Stimulated activated CD4-positive, alpha-beta T cell treated with anti-CD3 and anti-CD28 coated beads, TNF-alpha, amount 100 ng/mL, for 1 hour (primary cell): ENCODE results near the gene PLA2R1.
"Not testable (repeated sequence)": the region's sequence is repeated elsewhere in the genome, so short reads cannot be mapped to it uniquely, and the experiment has no call there.

Source experiments
- DNase-seq, 3 donors: peaks; one replicate each; pipeline ENCODE4 v3.0.0-alpha.2; 2020; ENCODE audit warnings: low read depth in 3 of 3, low spot score in 1 of 3

The PLA2R1 gene

DNA sequence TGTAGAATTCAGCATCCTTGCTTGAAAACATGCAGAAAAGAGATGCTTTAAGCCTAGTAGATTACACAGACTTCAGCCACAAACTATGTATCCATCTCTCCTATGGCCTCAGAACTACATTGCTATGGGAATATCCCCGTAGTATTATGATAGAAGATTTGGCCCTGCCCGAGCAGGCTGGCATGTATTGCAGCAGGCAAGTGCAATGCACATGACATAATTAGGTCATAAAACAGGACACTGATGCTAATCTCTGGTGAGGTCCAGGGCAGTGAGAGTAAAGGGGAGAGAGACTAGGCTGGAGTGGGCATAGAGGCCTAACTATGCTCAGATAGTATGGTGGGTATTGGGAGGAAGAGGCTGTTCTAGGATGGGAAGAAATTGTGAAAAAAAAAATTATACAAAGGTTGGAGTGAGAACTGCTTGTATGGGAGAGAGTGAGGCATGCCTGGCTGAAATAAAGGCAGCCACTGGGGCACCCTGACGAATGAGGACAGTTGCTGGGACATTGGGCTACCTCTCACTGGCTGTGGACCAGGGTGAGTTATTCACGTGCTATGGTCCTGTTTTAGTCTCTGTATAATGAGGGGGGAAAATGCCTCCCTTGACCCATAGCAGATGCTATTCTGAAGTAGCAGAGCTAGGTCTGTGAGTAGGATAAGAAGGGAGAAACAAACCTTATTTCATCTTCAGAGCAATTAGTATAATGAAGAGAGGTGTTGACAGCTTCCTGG lies 1.6 kb upstream of the PLA2R1 start:
- no peak for DNase-seq

DNA sequence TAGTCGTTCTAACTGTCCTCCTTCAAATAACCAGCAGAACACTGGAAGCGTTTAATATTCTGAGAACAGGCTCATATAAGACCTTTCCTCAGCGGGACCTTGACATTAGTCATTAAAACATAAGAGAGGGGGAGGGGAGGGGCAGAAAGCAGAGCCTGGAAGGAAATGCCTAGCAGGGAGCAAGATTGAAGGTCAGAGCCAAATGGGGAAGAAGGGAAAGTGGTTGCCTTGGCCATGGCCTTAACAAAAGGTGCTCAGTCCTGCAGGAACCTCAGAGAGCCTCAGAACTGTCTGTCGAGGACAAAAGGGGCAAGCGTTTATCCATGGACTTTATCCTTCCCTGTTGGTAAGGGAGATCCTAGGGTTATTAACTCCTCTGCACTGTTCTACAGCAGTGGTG lies 856 bp upstream of the PLA2R1 start:
- no peak for DNase-seq

DNA sequence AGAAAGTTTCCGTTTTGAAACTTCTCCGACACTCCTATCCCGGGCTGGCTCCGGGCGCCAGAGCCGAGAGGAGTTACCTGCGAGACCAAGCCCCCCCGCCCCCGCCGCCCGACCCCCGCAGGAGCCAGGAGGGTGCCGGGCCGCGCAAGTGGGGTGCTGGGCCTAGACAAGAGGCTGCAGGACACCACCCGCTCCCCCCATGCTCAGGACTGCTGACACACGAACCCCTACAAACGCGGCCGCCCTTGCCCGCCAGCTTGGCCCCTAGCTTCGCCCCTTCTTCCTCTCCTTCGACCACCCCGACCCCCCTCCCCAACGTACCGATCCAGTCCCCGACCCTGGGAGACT lies 497 bp downstream of the PLA2R1 start:
- no peak for DNase-seq

DNA sequence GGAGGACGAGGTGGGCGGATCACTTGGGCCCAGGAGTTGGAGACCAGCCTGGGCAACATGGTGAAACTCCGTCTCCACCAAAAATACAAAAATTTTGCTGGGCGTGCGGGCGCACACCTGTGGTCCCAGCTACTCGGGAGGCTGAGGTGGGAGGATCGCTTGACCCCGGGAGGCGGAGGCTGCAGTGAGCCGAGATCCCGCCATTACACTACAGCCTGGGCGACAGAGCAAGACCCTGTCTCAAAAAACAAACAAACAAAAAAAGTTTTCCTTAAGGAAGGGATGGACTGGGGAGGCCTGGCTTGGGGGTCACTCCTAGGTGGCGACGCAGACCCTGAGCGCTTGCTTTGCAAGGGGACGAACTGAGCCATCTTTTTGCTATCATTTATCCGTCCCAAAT lies 882 bp downstream of the PLA2R1 start:
- DNase-seq = no peak

DNA sequence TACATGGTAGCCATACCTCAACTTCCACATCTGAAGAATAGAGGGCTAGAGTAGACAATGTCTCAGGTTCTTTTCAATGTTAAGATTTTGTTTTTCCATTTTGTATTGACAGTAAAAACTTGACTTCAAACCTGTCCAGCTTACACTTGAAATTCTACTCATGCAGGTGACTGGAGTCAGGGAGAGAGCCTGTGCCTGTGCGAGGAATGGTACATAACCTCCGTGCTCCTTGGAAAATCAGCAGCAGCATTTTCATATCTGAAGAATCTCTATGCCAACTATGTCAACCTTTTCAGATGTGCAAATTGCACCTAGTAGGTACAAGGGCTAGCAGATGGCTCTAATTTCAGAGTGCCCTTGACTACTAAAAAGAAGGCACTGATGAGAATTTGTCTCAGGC lies 2.1 kb downstream of the PLA2R1 start:
- DNase-seq = no peak

DNA sequence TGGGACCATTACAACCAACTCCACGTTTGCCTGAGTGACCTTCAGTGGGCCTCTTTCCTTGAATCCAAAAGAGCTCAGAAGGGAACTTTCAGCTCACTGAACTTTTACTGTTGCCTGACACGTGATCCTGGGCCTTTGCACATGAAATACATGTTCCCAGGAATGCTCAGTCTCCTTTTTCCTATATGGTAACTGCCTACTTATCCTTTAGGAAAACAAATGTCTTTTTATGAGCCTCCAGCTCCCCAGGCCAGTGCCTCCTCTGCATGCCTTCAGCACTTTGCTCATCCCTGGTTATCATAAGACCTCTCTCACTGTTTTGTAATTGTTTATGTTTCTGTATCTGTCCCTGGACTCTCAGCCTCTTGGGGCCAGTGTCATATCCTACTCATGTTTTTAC lies 5.1 kb downstream of the PLA2R1 start:
- no peak for DNase-seq

DNA sequence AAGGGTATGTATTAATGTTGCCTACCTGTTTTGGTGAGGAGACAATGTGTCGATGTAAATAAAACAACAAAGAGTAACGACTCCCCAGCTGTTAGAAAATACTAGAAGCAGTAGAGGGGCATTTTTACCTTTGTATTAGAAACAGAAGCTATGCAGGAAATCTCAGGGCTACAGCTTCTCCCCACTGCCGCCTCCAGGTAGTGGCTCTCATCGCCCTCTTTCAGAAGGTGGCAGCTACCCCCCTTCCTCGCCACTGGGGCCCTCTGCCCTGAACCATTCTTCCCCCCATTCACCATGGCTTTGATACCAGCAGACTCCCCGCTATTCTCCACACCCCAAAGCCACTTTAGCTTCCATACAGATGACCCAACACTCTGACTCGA lies 6.7 kb downstream of the PLA2R1 start:
- no peak for DNase-seq

DNA sequence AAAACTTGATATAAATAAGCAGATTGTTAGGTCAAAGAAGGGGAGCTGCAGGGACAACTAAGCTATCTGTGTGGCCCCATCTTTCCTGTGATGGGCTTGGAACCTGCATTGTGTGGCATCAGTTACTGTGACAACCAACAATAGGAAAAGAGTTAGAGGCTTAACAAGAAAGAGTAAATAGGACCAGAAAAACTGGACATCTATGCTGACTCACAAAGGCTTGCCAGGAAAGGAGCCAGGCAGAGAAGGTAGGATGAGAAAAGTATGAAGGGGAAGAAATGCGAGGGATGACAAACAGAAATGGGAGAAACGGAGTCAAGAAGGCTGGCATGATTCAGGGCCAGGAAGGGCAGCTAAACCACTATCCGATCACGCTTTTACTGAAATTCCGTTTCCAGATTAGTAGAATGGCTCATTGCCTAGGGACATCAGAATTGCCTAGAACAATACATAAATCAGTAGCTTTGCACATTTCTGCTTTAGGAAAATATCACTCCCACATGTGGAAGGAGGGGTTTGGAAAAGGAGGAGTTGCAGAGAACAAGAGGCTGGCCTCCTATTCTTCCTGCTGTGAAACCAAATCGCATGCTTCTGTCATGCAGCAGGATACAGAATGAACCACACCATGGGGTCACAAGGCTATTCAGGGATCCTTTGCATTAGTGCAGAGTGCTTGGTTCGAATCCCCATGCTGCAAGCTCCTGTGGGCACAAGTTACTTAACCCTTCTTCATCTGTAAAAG lies 7.3 kb downstream of the PLA2R1 start:
- DNase-seq = no peak

DNA sequence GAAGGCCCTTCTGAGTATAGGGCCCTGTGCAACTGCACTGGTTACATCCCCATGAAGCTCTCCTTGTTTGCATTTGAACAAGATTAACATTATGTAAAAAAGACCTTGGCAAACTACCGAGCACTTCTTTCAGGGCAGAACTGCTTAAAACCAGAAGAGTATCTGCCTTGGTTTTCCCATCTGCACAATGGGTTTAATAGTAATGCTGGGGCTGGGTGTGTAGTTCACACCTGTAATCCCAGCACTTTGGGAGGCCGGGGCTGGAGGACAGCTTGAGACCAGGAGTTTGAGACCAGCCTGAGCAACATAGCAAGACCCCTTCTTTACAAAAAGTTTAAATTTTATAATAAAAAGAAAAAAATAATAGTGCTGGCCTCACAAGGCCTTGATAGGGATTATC lies 8.5 kb downstream of the PLA2R1 start:
- no peak for DNase-seq

DNA sequence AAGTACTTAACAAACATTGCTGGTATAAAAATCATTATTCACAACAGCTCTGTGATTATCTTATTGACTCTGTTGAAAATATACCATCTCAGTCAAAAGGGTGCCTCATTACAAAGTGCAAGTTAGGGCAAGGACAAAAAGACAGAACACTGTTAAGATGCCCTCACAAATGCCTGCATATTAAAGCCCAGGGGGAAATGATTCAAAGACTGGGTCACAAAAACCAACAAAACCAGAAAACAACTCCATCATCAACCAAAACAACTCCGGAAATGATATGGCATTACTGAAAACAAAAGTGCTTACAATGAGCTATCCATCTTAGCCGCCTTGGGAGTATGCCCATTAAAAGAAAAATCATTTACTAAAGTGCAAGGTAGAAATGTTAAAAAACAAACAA lies 9.9 kb downstream of the PLA2R1 start:
- no peak for DNase-seq

DNA sequence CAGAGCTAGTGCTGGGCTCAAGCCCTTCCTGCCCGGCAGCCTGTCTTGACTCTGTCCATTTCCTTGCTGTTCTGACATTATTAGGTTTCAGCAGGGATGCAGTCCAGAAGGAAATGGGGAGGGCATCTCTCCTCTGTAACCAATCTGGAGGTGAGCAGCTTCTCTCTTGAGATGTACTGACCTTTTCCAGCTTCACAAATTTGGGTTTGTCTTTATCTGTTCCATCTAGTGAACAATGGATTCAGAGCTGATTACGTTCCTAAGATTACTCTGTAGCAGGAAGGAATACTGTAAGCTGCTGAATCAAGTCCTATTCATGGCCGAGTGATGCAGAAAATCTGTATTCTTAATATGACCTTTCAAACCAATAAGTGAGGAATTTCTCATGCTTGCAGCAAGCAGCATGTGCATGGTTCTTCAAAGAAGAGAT lies 11.0 kb downstream of the PLA2R1 start:
- no peak for DNase-seq

DNA sequence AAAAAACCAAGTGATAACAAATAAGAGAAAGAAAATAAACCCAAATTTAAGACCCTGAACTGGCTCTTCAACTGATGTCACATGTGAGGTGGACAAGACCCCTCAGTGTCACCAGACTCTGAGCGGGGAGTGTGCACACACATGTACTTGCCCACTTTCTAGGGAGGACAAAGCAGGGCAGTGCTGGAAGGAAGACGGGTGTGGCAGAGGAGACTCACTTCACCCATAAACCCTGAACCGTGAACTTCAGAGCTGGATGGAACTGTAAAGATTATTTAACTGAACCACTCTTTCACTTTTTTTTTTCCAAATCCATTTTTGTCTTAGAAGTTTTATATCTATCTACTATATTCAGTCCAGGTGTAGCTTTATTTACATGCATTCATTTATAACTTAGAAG lies 12.3 kb downstream of the PLA2R1 start:
- no peak for DNase-seq

DNA sequence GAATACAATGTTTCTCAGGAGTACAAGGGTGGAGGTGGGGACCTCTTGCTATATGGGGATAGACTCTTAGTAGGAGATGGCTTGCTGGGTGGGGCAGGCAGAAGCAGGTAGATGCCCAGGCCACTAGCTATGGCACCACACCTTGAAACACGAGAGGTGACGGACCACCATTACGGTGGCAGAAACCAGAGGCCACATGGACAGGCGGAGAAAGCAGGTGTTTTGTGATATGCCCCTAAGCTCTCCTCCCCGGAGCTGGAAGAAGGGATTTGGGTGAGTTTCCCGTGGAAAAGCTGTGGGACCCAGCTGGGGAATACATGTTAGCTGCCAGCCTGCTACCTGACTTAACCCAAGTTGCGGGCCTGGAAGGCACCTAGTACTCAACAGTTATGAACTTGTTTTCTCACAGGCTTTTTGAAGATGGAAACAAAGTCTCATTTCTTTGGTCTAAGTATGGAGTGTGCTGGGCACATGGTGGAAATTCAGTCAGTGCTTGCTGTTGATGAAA lies 16.7 kb downstream of the PLA2R1 start:
- DNase-seq = no peak

DNA sequence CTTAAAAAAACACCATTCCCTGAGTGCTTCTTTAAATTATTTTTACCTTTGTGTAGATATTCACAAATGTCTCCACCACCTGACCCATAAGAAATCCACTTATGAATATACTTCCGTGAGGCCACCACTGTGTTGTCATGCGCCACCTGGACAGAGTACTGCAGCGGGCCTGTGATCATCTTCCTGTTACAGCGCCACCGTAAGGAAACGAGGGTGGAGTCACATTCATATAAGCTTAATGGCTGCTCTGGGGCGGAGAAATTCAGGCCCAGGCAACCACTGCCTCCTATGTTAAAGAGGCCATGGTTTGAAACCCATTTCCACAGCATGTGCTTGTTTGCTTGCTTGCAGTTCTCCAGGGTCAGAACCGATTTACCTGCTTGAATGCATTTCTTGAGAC lies 17.7 kb downstream of the PLA2R1 start:
- no peak for DNase-seq

DNA sequence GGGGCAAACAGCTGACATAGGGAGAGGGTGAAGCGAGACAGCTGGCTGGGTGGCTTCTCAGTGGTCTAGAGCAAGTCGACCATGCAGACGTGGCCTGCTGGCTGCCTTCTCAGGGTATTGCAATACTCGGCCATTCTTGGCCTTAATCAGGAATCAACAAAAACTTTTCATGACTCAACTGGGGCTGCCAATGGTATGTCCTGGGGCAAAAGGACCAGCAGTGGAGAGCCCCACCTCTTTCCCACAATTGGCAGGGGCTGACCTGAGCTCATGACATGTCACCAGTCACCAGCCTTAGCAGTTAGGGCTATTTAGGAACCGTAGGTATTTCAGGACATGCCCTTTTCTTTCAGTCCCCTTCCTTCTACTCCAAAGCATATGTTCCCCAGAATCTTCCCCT lies 19.1 kb downstream of the PLA2R1 start:
- no peak for DNase-seq

DNA sequence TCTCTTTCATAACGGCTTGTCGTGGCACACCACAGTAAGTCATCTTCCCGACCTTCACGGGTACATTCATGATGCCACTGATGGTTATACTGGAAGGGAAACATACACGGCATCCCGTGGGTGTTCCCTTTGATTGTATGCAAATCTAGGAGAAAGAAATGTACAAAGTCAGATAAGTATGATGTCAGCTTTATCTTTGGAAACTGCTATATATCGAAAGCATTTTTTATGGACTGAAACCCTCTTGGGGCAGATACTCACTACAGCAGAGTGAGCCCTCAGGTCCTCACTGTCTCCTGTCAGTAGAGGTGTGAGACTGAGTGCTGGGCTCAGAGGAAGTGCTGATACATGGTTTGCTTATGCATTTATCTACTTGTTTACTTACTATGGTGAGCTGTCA lies 20.4 kb downstream of the PLA2R1 start:
- no peak for DNase-seq

DNA sequence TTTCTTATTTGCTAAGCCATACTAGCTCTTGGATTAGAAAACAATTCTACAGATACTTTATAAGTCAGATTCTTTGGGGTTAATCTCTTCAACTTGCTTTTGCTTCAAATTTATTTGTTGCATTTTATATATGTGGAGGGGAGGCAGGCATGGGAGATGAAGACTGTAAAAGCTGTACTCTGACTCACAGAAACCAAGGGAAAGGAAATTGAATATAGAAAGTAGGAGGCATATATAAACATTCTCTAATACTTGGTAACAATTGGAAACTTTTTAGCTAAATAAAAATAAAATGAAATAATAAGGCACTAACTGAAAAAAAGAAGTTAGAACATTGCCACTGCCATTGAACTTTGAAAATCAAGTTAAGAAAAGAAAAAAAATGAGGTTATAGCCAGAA lies 21.3 kb downstream of the PLA2R1 start:
- no peak for DNase-seq

DNA sequence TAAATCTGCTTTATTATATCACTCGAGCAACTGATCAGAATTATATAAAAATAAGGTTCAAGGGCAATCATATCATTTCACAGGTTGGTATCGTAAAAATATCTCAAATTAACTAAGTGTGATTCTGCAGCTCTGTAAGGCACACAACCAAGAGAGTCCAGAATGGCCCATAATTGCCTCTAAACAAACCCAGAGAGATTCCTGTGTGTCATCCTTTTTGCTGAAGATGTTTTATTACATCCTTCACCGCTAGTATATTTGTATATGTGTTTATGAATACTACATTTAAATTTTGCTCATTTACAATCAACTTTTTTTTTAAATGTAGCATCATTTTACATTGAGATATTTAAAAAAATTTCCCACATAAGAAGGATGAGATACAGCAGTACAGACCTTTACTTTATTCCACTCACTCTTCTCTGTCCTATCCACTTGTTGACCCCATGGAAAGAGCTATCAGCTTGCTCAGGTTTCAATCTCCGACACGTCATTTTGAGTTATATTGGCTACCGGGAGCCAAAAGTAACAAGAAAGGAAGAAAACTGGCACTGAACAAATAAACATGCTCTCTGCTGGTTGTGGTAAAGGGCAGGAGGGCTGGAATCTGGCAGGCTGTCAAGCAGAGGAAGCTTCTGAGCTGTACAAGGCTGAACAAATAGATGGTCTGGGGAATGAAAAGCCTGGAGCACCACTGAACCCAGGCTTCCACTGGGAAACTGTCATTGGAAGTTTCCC lies 23.1 kb downstream of the PLA2R1 start:
- DNase-seq = no peak

DNA sequence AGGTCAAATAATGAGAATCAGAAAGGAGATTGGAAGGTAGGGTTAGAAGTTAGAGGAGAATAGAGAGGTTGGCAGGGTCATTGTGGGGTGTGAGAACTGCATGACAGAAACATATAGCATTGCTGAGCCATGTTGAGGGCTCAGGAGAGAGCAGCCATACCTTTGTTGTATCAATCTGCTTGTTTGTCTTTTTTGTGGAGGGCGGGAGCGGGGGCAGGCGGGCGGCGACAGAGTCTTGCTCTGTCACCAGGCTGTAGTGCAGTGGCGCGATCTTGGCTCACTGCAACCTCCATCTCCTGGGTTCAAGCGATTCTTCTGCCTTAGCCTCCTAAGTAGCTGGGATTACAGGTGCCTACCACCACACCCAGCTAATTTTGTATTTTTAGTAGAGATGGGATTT lies 23.8 kb downstream of the PLA2R1 start:
- DNase-seq = not testable (repeated sequence)

DNA sequence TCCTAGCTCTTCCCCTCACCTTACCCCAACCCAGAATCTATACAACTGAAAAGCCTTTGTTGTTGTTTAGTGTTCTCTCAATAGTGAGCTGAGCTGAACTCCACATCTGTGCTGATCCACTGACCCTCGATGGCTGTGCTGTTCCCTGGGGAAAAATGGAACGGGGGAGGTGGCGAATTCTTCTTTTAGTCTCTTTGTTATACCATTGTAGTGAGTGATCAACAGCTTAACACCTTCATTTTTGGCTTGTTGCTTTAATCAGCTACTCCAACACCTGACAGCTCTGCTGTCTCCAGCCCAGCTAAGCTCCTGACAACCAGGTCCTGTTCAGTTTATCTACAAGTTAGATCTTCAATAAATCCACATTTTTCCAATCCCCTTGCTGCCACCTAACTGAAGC lies 25.7 kb downstream of the PLA2R1 start:
- no peak for DNase-seq

DNA sequence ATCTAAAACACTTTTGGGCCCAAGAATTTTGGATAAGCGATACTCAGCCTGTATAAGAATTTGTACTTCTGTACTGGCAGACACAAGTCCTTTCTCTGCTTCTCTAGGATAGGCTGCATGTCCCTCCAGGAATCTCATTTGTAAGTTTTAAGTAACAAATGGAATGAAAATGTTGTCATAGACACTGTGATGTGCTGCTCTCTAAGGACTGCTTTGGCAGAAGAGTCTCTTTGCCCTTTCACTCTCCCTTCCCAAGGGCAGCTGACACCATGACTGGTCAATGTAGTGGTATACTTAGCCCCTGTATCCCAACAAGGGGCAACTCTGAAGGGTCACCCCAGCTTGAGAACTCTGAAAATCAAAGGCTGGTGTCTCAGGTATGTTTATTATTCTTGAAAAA lies 27.3 kb downstream of the PLA2R1 start:
- no peak for DNase-seq

DNA sequence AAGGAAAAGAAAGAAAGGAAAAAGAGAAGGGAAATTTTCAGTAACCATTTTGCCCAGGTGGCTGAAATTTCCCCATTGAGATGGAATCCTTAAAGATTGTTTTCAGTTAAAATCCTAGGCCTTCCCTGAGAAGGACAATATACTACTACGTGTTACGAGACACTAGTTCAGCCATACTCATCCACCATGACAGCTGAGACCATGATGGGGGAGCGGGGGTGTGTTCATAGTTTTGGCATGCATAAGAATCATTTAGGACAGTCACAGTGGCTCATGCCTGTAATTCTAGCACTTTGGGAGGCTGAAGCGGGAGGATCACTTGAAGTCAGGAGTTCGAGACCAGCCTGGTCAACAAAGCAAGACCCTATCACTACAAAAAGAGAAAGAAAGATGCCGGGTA lies 28.0 kb downstream of the PLA2R1 start:
- no peak for DNase-seq
